Colonic mucosa (tissue), 4 donors: ENCODE measurements around the gene REC114. TPM values are rescaled to one million over a fixed set of nuclear protein-coding genes. Genes with fewer than 3 reads are reported as not detected.
"Not testable (repeated sequence)": the region's sequence is repeated elsewhere in the genome, so short reads cannot be mapped to it uniquely, and the experiment has no call there.

Experiments used
- DNase-seq: peaks from one replicate; pipeline ENCODE4 v3.0.0-alpha.2; 2020
- H3K27ac ChIP-seq: fragments of 200-600 bp; one replicate; pipeline ENCODE4 v1.8.0; 2021
- H3K27me3 ChIP-seq: fragments of 200-600 bp; one replicate; pipeline ENCODE4 v1.8.0; 2021
- H3K36me3 ChIP-seq: fragments of 200-600 bp; one replicate; pipeline ENCODE4 v1.8.0; 2021
- H3K4me1 ChIP-seq: fragments of 200-600 bp; one replicate; pipeline ENCODE4 v1.8.0; 2021; ENCODE audit warnings: mild to moderate bottlenecking
- H3K4me3 ChIP-seq: fragments of 200-600 bp; one replicate; pipeline ENCODE4 v1.8.0; 2021
- H3K9ac ChIP-seq, 2 donors: one replicate each; pipeline ENCODE4 v1.7.0; 2013; ENCODE audit warnings: control low read depth in 2 of 2, low read depth in 2 of 2, low read length in 2 of 2
- H3K9me3 ChIP-seq: fragments of 200-600 bp; one replicate; pipeline ENCODE4 v1.8.0; 2021
- CTCF ChIP-seq: fragments of 200-600 bp; IDR thresholded peaks from one replicate; pipeline ENCODE4 v1.8.0; 2022; ENCODE audit warnings: antibody characterized with exemption, mild to moderate bottlenecking
- intact Hi-C: fragments of 100-400 bp; cut with DNase I; formaldehyde crosslinking; loops from one replicate; pipeline ENCODE4 v1.14.1; 2022
- total RNA-seq, 2 donors: library from RNA; stranded (reverse); fragmentation: NEBNext Ultra II Directional in 1 of 2; extraction: Animal tissue kit (Norgen Biotek cat#: 25700) in 1 of 2; gene quantifications; one replicate each; pipeline ENCODE4 v1.2.1, GENCODE V29; 2021
- donor health status: healthy.
- donor health status: DM: no; HTN: no; CAD: no.
- donor health status: DM: no; HTN: no; CAD: no.

Gene REC114
- not detected for total RNA-seq

DNA sequence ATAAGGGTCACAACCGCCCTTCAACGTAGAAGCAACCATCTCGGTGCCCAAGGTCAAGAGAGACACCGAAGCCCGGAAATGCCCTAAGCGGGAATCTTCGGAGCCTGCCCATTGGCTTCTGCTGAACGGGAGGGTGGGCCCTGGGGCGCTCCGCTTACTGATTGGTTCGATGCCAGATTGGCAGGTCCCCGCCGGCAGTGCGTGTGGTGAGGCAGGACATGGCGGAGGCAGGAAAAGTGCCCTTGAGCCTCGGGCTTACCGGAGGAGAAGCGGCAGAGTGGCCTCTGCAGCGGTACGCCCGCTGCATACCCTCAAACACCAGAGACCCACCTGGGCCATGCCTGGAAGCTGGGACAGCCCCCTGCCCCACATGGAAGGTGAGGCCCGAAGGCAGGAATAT is at the start of gene REC114:
Gene REC114 (plus strand): TSS at position 197 of the 400 bp plus-strand sequence. CDS start 22 bp downstream, at position 219.
- TF ChIP-seq CTCF: no peak
- intact Hi-C loops: no loop called here
- H3K36me3 ChIP-seq: no peaks in the 10 kb centered on the region
- H3K9ac ChIP-seq: no peak within 1 kb of the TSS
- no peaks in the 10 kb centered on the region for H3K9me3 ChIP-seq
- H3K27ac ChIP-seq: no peak within 1 kb of the TSS
- H3K27me3 ChIP-seq: no peaks in the 10 kb centered on the region
- DNase-seq: no peak
- H3K4me1 ChIP-seq: no peaks in the 10 kb centered on the region
- no peak within 1 kb of the TSS for H3K4me3 ChIP-seq

- Histone ChIP-seq H3K4me3 (no peak overlapping the region), H3K27ac (no peak overlapping the region), H3K9me3 (no peaks in the 10 kb centered on the region), H3K4me1 (no peaks in the 10 kb centered on the region), H3K9ac (no peak overlapping the region), H3K27me3 (no peaks in the 10 kb centered on the region), H3K36me3 (no peaks in the 10 kb centered on the region)
- TF ChIP-seq CTCF: no peak
- intact Hi-C loops: no loop called here
- DNase-seq: no peak
Observed at GRCh38 chr15:73393336-73393735, 49.6 kb upstream of the REC114 start.

GRCh38 chr15:73394782-73395181 is 48.2 kb upstream of the REC114 start:
- intact Hi-C loops: no loop called here
- Histone ChIP-seq H3K9ac (no peak overlapping the region), H3K36me3 (no peaks in the 10 kb centered on the region), H3K4me1 (no peaks in the 10 kb centered on the region), H3K9me3 (no peaks in the 10 kb centered on the region), H3K27me3 (no peaks in the 10 kb centered on the region), H3K27ac (no peak overlapping the region), H3K4me3 (no peak overlapping the region)
- no peak for TF ChIP-seq CTCF
- DNase-seq: no peak

- Histone ChIP-seq H3K36me3 (no peaks in the 10 kb centered on the region), H3K9me3 (no peaks in the 10 kb centered on the region), H3K27me3 (no peaks in the 10 kb centered on the region), H3K4me3 (no peak overlapping the region), H3K9ac (no peak overlapping the region), H3K27ac (no peak overlapping the region), H3K4me1 (no peaks in the 10 kb centered on the region)
- no peak for DNase-seq
- intact Hi-C loops: no loop called here
- no peak for TF ChIP-seq CTCF
Observed at GRCh38 chr15:73395671-73396070, 47.3 kb upstream of the REC114 start.

- TF ChIP-seq CTCF: no peak
- Histone ChIP-seq H3K27ac (no peak overlapping the region), H3K4me3 (no peak overlapping the region), H3K27me3 (no peaks in the 10 kb centered on the region), H3K4me1 (no peaks in the 10 kb centered on the region), H3K9ac (no peak overlapping the region), H3K36me3 (no peaks in the 10 kb centered on the region), H3K9me3 (no peaks in the 10 kb centered on the region)
- intact Hi-C loops: no loop called here
- no peak for DNase-seq
Observed at GRCh38 chr15:73397461-73397860, 45.5 kb upstream of the REC114 start.

DNA sequence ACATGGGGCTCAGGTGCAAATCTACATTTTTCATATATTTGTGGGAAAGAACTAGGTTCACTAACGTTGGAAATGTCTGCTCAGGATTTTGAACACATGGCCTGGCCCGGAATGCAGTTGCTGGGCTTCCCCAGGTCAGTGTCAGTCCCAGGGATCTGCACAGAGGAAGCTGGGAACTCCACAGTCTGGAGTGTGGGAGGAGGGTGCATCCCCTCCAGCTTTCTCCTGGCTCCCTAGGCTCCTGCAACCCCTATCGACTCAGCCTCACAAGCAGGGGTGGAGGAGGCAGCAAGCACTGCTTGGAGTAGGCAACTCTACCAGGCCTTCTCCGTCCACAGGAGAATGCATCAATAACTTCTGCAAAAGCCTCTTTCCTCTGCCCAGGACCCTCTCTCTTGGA is 44.1 kb upstream of the REC114 start:
- H3K27ac ChIP-seq: no peak overlapping the region
- no peak overlapping the region for H3K4me3 ChIP-seq
- H3K27me3 ChIP-seq: no peaks in the 10 kb centered on the region
- intact Hi-C loops: no loop called here
- TF ChIP-seq CTCF: no peak
- no peaks in the 10 kb centered on the region for H3K9me3 ChIP-seq
- no peak for DNase-seq
- H3K4me1 ChIP-seq: no peaks in the 10 kb centered on the region
- H3K9ac ChIP-seq: no peak overlapping the region
- no peaks in the 10 kb centered on the region for H3K36me3 ChIP-seq

- DNase-seq, H3K36me3 ChIP-seq, H3K4me3 ChIP-seq, H3K4me1 ChIP-seq, H3K9ac ChIP-seq, H3K27me3 ChIP-seq, H3K27ac ChIP-seq, intact Hi-C loops, H3K9me3 ChIP-seq: not testable (repeated sequence)
Observed at GRCh38 chr15:73400222-73400621, 42.7 kb upstream of the REC114 start.
